GM10847 (cell line): Measurements from ENCODE around the gene RTKN2.

ENCODE experiments used
- POLR2A ChIP-seq: IDR thresholded peaks from 2 replicates; pipeline ENCODE4 v1.6.1; 2011; ENCODE audit not compliant: insufficient read length; ENCODE audit errors: extremely low read depth

RTKN2 gene

GRCh38 chr10:62193479-62193878, 75.2 kb downstream of the RTKN2 start:
- TF ChIP-seq POLR2A = no peak

DNA sequence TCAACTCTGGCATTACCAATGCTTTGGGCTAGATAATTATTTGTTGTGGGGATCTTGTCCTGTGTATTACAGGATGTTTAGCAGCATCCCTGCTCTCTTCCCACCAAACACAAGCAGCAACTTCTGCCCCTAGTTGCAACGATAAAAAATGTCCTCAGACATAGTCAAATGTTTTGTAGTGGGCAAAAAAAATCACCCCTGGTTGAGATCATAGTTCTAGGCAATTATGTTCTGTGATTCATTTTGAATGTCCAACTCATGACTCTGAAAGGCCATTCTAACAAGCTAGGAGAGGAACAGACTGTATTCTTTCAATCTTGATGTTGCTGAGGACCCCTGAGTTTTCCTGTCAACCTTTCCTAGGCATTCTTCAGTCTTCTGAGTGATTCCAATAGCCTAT, 79.5 kb downstream of the RTKN2 start:
- TF ChIP-seq POLR2A = no peak

GRCh38 chr10:62188021-62188616, 80.5 kb downstream of the RTKN2 start:
- TF ChIP-seq POLR2A = no peak

DNA sequence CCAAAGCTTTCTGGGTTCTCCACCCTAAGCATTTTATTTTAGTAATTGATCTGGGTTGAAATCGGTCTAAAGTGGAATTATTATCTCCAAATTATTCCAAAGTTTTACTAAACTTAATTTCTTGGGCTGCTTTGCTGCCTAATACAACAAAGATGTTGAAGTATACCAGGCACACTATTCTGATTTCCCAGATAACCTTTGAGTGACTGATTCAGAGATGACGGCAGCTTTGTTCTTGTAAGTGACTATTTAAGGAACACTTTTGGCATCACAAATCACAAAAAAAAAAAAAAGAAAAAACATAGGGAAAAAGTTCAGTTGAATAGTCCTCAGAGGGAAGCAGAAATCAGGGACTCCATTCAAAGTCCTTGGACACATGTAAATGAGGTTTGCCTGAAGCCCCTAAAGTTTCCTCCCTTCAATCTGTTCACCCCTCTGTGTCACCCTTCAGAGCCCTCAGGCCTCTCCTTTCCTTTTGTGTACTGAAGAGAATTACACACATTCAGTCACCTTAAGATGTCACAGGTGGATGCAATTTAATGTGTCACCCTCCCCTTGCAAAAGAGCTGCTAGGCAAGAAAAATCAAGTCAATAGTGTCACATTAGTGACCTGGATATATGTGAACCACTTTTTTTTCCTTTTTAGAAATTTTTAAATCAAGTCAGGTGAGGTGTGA, 81.5 kb downstream of the RTKN2 start:
- no peak for TF ChIP-seq POLR2A

DNA sequence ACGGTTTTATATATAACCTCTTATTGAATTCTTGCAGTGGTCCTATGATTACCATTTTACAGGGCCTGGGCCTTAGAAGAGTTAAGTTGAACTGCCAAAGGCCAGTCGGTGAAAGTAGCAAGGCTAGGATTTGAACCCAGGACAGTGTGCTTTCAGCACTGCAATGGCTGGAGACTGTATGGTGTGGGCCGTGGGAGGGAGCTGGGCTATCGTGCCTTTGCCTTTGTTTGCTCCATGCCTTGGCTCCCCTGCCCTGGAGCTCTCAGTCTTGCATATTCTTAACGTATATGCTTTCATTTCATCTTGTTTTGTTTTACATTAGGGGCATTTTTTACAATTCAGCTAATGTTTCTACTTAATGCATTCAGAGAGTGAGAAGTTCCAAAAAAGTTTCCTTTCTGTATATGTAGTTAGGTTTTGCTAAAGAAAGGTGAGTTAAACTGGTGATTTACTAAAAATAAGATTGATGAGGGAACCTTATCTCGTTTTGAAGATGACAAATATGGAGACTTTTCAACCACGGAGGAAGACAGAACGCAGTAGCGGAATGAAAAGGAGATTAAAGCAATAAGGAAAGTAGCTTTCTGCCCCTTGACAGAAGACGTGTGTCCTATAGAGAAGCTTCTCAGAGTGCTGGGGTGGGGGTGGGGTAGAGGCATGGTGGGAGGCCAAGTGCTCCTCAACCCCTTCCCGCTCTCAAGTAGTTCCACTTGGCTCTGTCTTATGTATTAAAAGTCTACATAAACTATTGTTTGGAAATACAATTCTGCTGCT, 82.5 kb downstream of the RTKN2 start:
- no peak for TF ChIP-seq POLR2A

DNA sequence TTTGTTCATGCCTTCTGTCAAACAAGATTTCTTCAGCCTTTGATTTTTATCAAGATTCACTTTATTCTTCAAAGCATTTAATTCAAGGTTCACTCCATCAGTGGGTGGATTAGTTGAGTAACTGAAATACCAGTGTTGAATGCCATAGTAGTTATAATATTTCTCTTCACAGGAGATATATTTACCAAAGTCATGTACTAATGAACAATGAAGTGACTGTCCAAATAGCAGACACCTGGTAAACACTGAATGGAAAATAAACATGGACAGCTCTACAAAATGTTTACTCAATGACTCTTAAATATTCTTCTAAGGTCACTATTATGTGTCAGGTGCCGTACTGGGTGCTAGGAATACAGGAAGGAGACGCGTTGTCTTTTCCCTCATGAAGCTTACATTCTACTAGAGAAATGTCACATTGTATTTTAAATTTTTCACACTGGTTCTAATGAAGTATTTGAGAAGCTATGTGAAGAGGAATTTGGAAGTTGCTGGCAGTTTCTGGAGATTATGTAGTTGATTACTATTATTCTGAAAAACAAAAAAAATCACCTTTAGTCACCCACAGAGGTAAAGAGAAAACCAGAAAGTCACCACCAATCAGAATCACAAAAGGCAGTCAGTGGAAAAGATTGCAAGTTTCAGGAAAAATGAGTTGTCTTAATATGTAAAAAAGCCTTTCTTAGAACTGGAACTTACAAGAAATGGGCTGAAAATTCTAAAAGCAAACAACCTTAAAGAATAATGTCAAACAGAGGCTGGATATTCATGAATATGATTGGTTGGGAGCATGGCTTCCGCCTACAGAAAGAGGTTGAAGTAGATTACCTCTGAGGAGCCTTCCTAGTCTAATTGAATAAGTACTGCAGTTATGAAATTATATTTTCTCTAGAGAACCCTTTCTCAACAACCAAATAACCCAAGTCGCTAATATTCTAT, 84.5 kb downstream of the RTKN2 start:
- TF ChIP-seq POLR2A = no peak

- no peak for TF ChIP-seq POLR2A
Observed at GRCh38 chr10:62183442-62183841, 85.2 kb downstream of the RTKN2 start.

- TF ChIP-seq POLR2A = no peak
Observed at GRCh38 chr10:62182595-62182994, 86.0 kb downstream of the RTKN2 start.

- no peak for TF ChIP-seq POLR2A
Observed at GRCh38 chr10:62182171-62182570, 86.5 kb downstream of the RTKN2 start.

- TF ChIP-seq POLR2A = no peak
Observed at GRCh38 chr10:62180677-62181076, 88.0 kb downstream of the RTKN2 start.

DNA sequence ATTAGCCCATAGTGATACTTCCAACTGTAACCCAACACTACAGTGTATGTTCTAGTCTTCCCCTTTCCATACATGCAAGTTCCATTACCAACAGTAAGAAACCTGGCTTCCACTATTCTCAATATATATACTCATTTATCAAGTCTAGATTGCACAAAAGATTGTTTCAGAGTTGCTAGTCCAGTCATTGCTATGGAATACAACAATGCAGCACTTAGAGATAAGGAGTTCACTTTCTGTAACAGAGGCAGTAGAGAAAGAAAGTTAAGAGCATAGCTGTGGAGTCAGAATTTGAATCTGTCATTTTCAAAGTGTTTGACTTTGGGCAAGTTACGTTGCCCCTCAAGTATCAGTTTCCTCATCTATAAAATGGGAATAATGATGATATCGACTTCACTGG, 90.1 kb downstream of the RTKN2 start:
- no peak for TF ChIP-seq POLR2A

- TF ChIP-seq POLR2A = no peak
Observed at GRCh38 chr10:62177111-62177510, 91.5 kb downstream of the RTKN2 start.

DNA sequence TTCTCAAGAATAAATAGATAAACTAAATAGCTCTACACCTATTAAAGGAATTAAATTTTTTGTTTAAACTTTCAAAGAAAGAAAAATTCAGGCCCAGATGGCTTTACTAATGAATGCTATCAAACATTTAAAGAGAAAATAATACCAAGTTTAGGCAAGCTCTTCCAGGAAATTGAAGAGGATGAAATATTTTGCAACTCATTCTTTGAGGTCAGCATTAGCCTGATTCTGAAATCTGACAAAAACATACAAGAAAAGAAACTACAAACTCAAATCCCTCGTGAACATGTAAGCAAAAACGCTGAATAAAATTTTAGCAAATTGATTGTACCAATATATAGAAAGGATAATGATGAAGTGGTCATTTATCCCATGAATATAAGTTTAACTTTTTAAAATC, 93.4 kb downstream of the RTKN2 start:
- no peak for TF ChIP-seq POLR2A

GRCh38 chr10:62172465-62172864, 96.2 kb downstream of the RTKN2 start:
- no peak for TF ChIP-seq POLR2A

- TF ChIP-seq POLR2A = no peak
Observed at GRCh38 chr10:62171791-62172190, 96.9 kb downstream of the RTKN2 start.
